Astrocyte of the spinal cord (primary cell): ENCODE results near the gene BPIFB4.
"Not testable (repeated sequence)": the region's sequence is repeated elsewhere in the genome, so short reads cannot be mapped to it uniquely, and the experiment has no call there.

Experiments used
- DNase-seq: peaks from one replicate; pipeline ENCODE4 v3.0.0; 2011; ENCODE audit warnings: low read depth, low spot score
- H3K4me3 ChIP-seq: 2 replicates; pipeline ENCODE4 v1.5.1; 2011; ENCODE audit warnings: low read depth, mild to moderate bottlenecking, low read length, moderate library complexity
- in situ Hi-C: cut with HindIII; loops from 2 replicates; pipeline ENCODE4 v1.10.0; 2017; ENCODE audit warnings: low sequenced_read_pairs
- TF ChIP-seq, protein P1 (sequence below): IDR thresholded peaks from 2 replicates; pipeline ENCODE4 v1.5.1; 2012; ENCODE audit warnings: low read depth, mild to moderate bottlenecking, low read length, inconsistent platforms

The BPIFB4 gene

DNA sequence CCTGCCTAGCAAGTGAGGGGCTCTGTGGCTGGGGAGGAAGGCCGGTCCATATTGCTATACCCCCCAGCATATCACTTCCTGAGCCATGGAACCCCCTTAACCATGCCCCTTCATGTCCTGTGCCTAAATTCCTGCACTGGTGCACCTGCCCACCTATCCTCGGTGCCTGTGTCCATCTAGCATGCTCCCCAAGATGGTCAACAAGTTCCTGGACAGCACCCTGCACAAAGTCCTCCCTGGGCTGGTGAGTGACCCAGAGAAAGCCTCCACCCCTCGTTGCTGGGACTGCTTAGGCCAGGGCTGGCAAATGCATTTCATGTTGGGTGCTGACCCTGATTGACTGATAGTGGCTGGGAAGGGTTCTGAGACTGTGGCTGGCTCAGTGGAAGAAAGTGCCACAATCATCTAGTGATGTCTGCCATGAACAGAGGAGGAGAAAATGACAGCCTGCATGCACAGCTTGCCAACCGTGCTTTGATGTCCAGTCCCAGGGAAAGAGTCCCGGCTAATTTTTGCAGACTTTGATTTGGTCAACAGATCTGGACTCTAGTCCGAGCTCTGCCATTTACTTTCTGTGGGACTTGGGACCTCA is 44.4 kb upstream of the BPIFB4 start:
- TF ChIP-seq, protein P1, sequence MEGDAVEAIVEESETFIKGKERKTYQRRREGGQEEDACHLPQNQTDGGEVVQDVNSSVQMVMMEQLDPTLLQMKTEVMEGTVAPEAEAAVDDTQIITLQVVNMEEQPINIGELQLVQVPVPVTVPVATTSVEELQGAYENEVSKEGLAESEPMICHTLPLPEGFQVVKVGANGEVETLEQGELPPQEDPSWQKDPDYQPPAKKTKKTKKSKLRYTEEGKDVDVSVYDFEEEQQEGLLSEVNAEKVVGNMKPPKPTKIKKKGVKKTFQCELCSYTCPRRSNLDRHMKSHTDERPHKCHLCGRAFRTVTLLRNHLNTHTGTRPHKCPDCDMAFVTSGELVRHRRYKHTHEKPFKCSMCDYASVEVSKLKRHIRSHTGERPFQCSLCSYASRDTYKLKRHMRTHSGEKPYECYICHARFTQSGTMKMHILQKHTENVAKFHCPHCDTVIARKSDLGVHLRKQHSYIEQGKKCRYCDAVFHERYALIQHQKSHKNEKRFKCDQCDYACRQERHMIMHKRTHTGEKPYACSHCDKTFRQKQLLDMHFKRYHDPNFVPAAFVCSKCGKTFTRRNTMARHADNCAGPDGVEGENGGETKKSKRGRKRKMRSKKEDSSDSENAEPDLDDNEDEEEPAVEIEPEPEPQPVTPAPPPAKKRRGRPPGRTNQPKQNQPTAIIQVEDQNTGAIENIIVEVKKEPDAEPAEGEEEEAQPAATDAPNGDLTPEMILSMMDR, result no peak
- H3K4me3 ChIP-seq, result no peak overlapping the region
- in situ Hi-C loops, result no loop called here
- no peak for DNase-seq

DNA sequence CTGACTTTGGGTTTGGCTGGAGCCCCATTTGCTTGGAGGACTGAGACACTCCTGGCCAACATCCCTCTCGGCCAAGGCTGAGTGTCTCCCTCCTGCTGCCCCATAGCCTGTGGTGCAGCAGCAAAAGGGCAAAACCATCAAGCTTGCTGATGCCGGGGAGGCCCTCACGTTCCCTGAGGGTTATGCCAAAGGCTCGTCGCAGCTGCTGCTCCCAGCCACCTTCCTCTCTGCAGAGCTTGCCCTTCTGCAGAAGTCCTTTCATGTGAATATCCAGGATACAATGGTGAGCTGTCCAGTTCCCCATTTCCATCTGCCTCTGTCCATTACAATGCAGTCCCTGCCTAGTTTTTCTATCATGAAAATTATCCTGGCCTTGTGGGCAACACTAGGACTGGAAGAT is 42.0 kb upstream of the BPIFB4 start:
- in situ Hi-C loops, result no loop called here
- DNase-seq, result no peak
- TF ChIP-seq, protein P1, result no peak
- no peak overlapping the region for H3K4me3 ChIP-seq

GRCh38 chr20:33038243-33038642 is 41.2 kb upstream of the BPIFB4 start:
- no peak for DNase-seq
- in situ Hi-C loops, result no loop called here
- H3K4me3 ChIP-seq, result no peak overlapping the region
- TF ChIP-seq, protein P1, result no peak

DNA sequence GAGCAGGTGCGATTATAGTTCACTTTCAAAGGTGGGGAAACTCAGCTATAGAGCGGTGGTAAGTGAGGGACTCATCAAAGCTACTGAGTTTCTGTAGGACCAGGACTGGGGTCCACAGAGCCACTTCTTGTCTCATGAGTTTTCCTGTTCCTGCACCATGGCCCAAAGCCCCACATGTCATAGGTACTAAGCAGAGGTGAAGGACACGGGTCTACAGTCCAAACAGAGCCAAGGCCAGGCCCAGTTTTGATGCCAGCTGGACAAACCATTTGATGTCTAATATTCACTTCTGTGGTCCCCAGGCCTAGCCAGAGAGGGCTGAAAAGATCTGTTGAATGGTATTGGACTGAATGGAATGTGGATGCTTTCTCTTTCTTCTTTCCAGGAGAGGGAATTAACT is 37.0 kb upstream of the BPIFB4 start:
- no peak for DNase-seq

DNA sequence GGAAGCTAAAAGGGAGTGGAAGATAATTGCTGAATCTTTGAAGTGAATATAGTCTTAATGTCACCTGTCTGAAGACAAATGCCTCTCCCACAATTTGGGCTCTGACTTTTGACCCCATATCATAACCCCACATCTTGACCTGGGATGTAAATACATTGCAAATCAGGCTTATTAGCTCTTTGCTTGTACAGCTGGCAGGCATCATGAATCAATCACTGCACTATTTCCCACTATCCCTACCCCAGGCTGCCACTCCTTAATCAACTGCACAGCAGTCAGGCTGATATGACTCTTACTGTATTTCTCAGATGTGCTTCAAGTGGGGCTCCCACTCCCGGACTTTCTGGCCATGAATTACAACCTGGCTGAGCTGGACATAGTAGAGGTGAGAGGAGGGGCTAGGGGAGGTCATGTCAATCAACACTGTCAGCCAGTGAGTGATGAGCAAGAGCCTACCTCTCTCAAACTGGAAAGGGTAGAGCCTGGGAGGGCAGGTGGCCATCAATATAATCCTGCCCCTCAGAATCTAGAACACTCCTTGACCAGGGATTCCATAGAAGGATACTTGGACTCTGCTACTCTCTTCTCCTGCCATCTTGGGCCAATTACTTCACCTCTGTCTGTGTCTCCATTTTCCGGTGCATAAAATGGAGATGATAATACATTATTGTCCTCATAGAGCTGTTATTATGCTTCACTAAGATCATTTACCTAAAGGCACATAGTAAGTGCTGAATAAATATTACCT is 36.3 kb upstream of the BPIFB4 start:
- in situ Hi-C loops, result no loop called here
- DNase-seq, result no peak
- TF ChIP-seq, protein P1, result no peak
- no peak overlapping the region for H3K4me3 ChIP-seq

More for the DNA sequence above, 37.0 kb upstream of the BPIFB4 start:
- TF ChIP-seq, protein P1, result no peak
- H3K4me3 ChIP-seq, result no peak overlapping the region
- in situ Hi-C loops, result no loop called here

- TF ChIP-seq, protein P1, result no peak
- in situ Hi-C loops, result no loop called here
- DNase-seq, result no peak
- no peak overlapping the region for H3K4me3 ChIP-seq
Observed at GRCh38 chr20:33043731-33044181, 35.7 kb upstream of the BPIFB4 start.

DNA sequence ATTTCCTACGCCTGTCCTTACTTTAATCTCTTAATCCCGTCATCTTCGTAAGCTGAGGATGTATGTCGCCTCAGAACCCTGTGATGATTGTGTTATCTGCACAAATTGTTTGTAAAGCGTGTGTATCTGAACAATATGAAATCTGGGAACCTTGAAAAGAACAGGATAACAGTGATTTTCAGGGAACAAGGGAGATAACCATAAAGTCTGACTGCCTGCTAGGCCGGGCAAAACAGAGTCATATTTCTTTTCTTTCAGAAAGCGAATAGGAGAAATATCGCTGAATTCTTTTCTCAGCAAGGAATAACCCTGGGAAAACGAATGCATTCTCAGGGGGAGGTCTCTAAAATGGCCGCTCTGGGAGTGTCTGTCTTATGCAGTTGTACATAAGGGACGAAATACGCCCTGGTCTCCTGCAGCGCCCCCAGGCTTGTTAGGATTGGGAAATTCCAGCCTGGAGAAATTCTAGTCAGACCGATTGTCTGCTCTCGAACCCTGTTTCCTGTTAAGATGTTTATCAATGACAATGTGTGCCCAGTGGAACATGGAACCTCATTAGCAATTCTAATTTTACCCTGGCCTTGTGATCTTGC is 34.2 kb upstream of the BPIFB4 start:
- H3K4me3 ChIP-seq, DNase-seq, in situ Hi-C loops: not testable (repeated sequence)
